D721Med (cell line): ENCODE data around the gene EFCAB5.
"Not testable (repeated sequence)": the region's sequence is repeated elsewhere in the genome, so short reads cannot be mapped to it uniquely, and the experiment has no call there.

ENCODE experiments used
- DNase-seq: peaks from one replicate; pipeline ENCODE4 v3.0.0; 2011; ENCODE audit warnings: low spot score; ENCODE audit not compliant: insufficient read length
- FAIRE-seq: peaks from 2 replicates; lab custom pipeline; 2011; peaks lifted over from hg19 to GRCh38; lab: Jason Lieb, UNC
- TF ChIP-seq, protein P1 (sequence below): IDR thresholded peaks from 2 replicates; pipeline ENCODE4 v1.5.1; 2012; ENCODE audit warnings: mild to moderate bottlenecking, control low read depth; ENCODE audit not compliant: insufficient read depth; ENCODE audit errors: missing control alignments

The EFCAB5 gene

DNA sequence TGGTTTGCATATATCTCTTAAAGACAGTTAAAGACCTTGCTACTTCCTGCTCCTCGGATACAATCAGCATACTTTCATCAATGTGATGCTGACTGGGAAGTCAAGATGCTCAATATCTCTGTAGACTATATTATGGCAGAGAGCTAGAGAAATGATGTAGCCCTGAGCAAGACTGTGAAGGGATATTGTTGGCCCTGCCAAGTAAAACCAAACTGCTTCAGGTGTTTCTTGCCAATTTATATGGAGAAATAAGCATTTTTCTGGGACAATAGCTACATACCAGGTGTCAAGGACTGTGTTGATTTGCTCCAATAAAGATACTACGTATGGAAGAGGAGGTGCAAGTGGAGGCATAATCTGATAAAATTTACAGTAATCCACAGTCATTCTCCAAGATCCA, 4.7 kb upstream of the EFCAB5 start:
- TF ChIP-seq, protein P1, sequence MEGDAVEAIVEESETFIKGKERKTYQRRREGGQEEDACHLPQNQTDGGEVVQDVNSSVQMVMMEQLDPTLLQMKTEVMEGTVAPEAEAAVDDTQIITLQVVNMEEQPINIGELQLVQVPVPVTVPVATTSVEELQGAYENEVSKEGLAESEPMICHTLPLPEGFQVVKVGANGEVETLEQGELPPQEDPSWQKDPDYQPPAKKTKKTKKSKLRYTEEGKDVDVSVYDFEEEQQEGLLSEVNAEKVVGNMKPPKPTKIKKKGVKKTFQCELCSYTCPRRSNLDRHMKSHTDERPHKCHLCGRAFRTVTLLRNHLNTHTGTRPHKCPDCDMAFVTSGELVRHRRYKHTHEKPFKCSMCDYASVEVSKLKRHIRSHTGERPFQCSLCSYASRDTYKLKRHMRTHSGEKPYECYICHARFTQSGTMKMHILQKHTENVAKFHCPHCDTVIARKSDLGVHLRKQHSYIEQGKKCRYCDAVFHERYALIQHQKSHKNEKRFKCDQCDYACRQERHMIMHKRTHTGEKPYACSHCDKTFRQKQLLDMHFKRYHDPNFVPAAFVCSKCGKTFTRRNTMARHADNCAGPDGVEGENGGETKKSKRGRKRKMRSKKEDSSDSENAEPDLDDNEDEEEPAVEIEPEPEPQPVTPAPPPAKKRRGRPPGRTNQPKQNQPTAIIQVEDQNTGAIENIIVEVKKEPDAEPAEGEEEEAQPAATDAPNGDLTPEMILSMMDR = no peak
- FAIRE-seq (no peak), DNase-seq (no peak)

DNA sequence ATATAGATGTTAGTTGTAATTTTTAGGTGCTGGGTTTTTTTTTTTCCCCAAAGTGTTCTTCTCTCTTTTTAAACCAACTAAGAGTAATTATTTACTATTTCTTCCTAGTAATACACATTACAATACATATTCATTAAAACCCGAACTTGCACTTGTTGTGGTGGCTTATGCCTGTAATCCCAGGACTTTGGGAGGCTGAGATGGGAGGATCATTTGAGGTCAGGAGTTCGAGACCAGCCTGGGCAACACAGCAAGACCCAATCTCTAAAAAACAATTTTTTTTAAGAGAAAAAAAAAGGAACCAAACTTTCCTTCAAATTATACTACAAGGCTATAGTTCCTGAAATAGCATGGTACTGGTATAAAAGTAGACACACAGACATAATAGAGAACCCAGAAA, 3.8 kb downstream of the EFCAB5 start:
- TF ChIP-seq, protein P1 = no peak
- no peak for FAIRE-seq
- DNase-seq = no peak

DNA sequence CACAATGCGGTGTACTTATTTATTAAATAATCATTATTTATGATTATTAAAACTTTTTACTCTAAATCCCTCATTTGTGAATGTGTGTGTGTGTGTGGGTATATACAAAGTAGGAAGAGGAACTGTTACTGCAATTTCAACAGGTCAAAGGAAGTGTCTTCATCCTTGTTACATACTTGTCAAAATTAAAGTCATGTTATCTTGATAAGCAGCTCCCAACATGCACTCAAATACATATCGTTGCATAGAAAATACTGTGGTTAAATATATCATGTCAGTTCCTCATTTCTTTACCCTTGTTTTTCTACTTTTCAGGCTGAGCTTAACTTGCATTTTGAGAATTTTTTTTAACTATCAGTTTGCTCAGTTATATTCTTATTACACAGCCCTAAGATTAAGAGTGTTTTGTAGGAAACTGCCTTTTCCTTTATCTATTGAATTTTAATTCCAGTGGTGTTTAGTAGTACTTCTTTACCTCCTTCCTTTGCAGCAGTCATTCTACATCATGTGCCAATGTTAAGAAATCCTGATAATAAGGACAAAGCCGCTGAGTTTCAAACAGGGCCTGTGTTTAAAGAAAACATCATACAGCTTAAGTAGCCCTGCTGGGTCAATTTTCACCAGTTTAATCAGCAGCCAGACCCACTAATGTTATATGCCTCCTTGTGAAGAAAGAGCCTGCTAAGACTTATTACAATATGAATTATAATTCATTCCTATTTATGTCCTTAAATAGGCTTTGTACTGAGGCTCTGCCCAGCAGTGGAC, 7.2 kb downstream of the EFCAB5 start:
- no peak for FAIRE-seq
- DNase-seq = no peak
- TF ChIP-seq, protein P1 = no peak

DNA sequence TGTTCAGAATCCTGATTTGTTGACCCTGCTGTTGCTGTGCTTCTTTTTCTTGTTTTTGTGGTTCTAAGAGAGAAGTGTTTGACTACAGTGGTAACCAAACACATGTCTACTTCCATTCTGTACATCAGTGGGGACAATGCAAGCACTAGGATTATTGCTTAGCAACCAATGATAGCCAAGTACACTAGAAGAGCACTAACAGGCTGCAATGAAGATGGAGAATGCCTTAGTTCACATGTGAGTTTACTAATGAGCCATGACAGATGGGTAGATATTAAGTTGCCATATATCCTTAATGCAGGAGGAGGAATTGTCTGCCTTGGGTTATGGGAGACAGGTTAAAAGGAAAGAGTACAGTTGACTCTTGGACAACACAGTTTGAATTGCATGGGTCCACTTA, 8.3 kb downstream of the EFCAB5 start:
- TF ChIP-seq, protein P1 = no peak
- DNase-seq = no peak
- FAIRE-seq = no peak

DNA sequence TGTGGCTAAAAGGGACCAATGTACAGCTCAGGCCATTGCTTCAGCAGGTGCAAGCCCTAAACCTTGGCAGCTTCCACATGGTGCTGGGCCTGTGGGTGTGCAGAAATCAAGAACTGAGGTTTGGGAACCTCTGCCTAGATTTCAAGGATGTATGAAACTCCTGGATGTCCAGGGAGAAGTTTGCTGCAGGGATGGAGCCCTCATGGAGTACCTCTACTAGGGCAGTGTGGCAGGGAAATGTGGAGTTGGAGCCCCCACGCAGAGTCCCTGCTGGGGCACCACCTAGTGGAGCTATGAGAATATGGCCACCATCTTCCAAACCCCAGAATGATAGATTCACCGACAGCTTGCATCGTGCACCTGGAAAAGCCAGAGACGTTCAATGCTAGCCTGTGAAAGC, 13.0 kb downstream of the EFCAB5 start:
- TF ChIP-seq, protein P1 = no peak
- FAIRE-seq = no peak

DNA sequence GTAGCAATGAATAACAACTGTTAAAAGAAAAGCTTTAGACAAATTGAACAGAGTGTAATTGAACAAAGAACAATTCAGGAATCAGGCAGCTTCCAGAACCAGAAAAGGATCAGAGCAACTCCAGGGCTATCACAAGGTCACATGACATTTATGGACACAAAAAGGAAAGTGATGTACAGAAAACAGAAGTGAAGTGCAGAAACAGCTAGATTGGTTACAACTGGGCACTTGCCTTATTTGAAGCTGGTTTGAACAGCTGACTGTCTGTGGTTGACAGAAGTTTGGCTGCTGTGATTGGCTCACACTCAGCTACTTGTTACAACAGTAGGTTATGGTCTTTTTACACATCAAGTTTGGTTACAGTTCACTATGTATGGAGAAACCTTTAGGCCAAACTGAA, 14.8 kb downstream of the EFCAB5 start:
- TF ChIP-seq, protein P1 = no peak
- DNase-seq = no peak
- FAIRE-seq = no peak

More for the DNA sequence above, 13.0 kb downstream of the EFCAB5 start:
- no peak for DNase-seq

DNA sequence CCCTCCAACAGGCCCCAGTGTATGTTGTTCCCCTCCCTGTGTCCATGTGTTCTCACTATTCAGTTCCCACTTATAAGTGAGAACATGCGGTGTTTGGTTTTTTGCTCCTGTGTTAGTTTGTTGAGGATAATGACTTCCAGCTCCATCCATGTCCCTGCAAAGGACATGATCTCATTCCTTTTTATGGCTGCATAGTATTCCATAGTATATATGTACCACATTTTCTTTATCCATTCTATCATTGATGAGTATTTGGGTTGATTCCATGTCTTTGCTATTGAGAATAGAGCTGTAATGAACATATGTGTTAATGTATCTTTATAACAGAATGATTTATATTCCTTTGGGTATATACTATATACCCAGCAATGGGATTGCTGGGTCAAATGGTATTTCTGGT, 16.1 kb downstream of the EFCAB5 start:
- FAIRE-seq, DNase-seq: not testable (repeated sequence)
